PC-3 (cell line): Measurements from ENCODE around the gene LRRC8B.

Experiments used
- EZH2 ChIP-seq: fragments of 300-600 bp; sonication (generic); IDR thresholded peaks from one replicate; pipeline ENCODE4 v1.6.1; 2017; ENCODE audit warnings: antibody characterized with exemption, mild to moderate bottlenecking, low read length; ENCODE audit not compliant: unreplicated experiment
- TF ChIP-seq, protein P1 (sequence below): fragments of 300-600 bp; sonication (generic); conservative IDR thresholded peaks from 2 replicates; pipeline ENCODE4 v1.5.1; 2017; ENCODE audit warnings: antibody characterized with exemption, low read depth, mild to moderate bottlenecking, low read length

DNA sequence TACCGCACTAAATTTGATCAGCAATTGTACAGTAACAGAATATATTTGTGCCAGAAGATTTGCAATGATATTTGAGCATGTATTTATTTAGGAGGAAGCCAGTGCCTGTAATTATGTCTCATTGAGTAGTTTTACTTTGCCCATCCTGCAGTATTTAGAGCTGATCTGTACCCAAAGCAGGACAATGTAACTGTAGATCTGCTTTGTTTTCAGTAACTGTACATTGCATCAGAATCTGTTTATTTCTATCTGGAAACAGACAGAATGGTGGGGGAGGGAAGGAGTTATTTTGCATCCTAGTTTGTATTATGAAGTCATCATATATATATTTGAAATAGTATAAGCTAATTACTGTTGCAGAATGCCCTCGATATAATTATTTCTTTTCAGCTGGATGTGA is 72.1 kb downstream of the LRRC8B start:
- no peak for TF ChIP-seq EZH2
- TF ChIP-seq, protein P1, sequence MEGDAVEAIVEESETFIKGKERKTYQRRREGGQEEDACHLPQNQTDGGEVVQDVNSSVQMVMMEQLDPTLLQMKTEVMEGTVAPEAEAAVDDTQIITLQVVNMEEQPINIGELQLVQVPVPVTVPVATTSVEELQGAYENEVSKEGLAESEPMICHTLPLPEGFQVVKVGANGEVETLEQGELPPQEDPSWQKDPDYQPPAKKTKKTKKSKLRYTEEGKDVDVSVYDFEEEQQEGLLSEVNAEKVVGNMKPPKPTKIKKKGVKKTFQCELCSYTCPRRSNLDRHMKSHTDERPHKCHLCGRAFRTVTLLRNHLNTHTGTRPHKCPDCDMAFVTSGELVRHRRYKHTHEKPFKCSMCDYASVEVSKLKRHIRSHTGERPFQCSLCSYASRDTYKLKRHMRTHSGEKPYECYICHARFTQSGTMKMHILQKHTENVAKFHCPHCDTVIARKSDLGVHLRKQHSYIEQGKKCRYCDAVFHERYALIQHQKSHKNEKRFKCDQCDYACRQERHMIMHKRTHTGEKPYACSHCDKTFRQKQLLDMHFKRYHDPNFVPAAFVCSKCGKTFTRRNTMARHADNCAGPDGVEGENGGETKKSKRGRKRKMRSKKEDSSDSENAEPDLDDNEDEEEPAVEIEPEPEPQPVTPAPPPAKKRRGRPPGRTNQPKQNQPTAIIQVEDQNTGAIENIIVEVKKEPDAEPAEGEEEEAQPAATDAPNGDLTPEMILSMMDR = no peak
